ENCODE results near the gene TNRC18.
"Not testable (repeated sequence)": the region's sequence is repeated elsewhere in the genome, so short reads cannot be mapped to it uniquely, and the experiment has no call there.

Gene TNRC18

DNA sequence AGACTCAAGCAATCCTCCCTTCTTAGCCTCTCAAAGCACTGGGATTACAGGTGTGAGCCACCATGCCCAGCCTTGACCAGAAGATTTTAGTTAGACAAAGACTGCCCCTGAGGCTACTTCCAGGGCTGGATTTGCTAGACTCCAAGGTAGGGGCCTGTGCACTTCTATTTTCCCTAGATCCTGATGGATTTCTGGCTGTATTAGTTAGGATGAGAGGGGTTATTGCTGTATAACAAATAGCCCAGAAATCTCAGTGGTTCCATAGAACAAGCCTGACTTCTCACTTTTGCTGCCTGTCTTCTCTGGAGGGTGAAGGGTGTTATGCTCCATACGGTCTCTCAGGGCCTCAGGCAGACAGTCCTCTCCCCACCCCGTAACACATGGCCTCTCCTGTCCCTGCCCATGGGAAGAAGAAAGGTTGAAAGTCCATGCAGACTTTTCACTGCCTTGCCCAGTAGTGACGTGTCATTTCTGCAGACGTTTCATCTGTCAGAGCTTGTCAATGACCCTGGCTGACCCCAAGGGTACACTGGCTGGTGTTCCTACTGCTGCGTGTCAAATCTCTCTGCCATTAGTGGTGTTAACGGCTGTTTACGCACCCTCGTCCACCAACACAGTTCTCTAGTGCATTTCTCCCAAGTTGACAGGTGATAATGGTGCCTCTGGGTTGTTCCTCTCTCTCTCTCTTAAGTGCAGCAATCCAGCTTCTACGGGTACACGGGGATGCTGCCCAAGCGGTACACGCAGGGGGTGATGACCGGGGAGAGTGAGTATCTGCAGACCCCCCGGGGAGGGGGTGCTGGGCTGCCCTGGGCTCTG is 129.3 kb downstream of the TNRC18 start:
- Histone ChIP-seq H3K4me3 (ENCODE audit: insufficient read depth, low read depth, low read length) (no peak overlapping the region), H3K36me3 (ENCODE audit: control insufficient read depth, insufficient read depth, low read length) (no peaks in the 10 kb centered on the region), H3K27me3 (ENCODE audit: control insufficient read depth, insufficient read depth, low read length, poor library complexity, severe bottlenecking) (no peaks in the 10 kb centered on the region), H3K9me3 (ENCODE audit: control insufficient read depth, low read length) (no peaks in the 10 kb centered on the region), H3K27ac (ENCODE audit: insufficient read depth, low read depth, low read length, poor library complexity, severe bottlenecking) (no peak overlapping the region), H3K4me1 (ENCODE audit: control insufficient read depth, insufficient read depth, low read length) (no peaks in the 10 kb centered on the region)
- 94 to 95% methylated on average over 14 of the region's 14 CpGs for WGBS, 2 experiments

DNA sequence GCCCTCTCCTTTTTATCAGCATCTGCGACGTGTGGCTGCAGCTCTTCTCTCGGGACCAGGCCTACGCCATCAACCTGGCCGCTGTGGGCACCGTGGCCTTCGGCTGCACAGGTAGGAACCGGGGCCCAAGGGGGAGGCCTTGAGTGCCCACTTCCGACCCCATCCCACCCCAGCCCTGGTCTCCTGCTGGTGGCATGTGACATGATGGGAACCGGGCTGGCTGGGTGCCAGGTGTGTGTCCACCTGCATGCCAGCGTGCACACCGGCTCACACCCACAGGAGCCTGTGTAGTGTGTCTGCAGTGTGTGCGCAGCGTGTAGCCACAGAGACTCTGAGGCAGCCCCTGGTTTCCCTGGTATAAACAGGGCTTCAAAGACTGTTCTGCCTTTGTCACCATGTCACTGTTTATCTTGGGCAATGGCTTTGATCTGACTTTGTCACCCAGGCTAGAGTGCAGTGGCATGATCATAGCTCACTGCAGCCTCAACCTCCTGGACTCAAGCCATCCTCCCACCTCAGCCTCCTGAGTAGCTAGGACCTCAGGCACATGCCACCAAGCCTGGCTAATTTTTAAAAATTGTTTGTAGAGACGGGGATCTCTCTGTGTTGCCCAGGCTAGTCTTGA is 131.8 kb downstream of the TNRC18 start:
- WGBS, 2 experiments, result 87 to 89% methylated on average over 15 of the region's 15 CpGs
- H3K36me3 ChIP-seq (ENCODE audit: control insufficient read depth, insufficient read depth, low read length); H3K27me3 ChIP-seq (ENCODE audit: control insufficient read depth, insufficient read depth, low read length, poor library complexity, severe bottlenecking); H3K9me3 ChIP-seq (ENCODE audit: control insufficient read depth, low read length); H3K4me3 ChIP-seq (ENCODE audit: insufficient read depth, low read depth, low read length); H3K4me1 ChIP-seq (ENCODE audit: control insufficient read depth, insufficient read depth, low read length); H3K27ac ChIP-seq (ENCODE audit: insufficient read depth, low read depth, low read length, poor library complexity, severe bottlenecking): not testable (repeated sequence)

DNA sequence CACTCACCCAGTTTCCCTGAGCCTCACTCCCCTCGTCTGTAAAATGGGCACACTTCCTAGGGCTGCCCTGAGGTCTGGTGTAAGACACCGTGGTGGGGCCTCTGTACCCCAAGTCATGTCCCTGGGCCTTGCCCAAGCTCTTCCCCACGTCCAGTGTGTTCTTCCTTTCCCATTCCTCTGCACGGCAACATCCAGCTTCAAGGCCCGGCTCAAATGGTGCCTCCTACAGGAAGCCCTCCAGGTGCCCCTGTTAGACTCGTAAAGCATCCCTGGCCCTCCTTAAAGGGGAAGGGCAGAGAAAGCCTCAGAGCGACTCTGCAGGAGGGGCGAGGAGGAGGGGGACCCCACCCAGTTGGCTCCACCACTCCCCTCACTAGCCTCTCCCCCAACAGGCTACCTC is 132.3 kb downstream of the TNRC18 start:
- H3K27me3 ChIP-seq (ENCODE audit: control insufficient read depth, insufficient read depth, low read length, poor library complexity, severe bottlenecking), result no peaks in the 10 kb centered on the region
- WGBS, 2 experiments, result 89 to 93% methylated on average over 8 of the region's 8 CpGs
- H3K27ac ChIP-seq (ENCODE audit: insufficient read depth, low read depth, low read length, poor library complexity, severe bottlenecking), result no peak overlapping the region
- no peak overlapping the region for H3K4me3 ChIP-seq (ENCODE audit: insufficient read depth, low read depth, low read length)
- H3K4me1 ChIP-seq (ENCODE audit: control insufficient read depth, insufficient read depth, low read length), result no peaks in the 10 kb centered on the region
- H3K9me3 ChIP-seq (ENCODE audit: control insufficient read depth, low read length), result no peaks in the 10 kb centered on the region
- no peaks in the 10 kb centered on the region for H3K36me3 ChIP-seq (ENCODE audit: control insufficient read depth, insufficient read depth, low read length)

DNA sequence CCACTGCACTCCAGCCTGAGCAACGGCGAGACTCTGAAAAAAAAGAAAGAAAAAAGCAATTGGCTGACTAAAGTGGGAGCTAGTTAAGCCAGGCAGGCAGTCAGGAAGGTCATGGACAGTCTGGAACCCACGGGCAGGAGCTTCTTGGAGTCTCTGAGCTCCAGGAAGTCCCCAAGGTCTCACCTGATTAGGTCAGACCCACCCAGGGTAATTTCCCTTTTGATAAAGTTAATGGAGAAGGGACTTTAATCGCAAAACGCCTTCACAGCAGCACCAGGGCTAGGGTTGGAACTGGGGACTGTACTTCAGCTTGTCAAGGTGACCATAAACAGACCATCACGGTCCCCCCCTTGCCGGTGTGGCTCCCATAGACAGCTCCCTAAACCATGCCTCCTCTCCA is 134.3 kb downstream of the TNRC18 start:
- Histone ChIP-seq H3K36me3 (ENCODE audit: control insufficient read depth, insufficient read depth, low read length) (no peaks in the 10 kb centered on the region), H3K27ac (ENCODE audit: insufficient read depth, low read depth, low read length, poor library complexity, severe bottlenecking) (no peak overlapping the region), H3K4me3 (ENCODE audit: insufficient read depth, low read depth, low read length) (no peak overlapping the region), H3K4me1 (ENCODE audit: control insufficient read depth, insufficient read depth, low read length) (no peaks in the 10 kb centered on the region), H3K9me3 (ENCODE audit: control insufficient read depth, low read length) (no peaks in the 10 kb centered on the region), H3K27me3 (ENCODE audit: control insufficient read depth, insufficient read depth, low read length, poor library complexity, severe bottlenecking) (peaks cover under 1% of the 10 kb centered on the region)
- WGBS, 2 experiments, result 92 to 96% methylated on average over 7 of the region's 7 CpGs

DNA sequence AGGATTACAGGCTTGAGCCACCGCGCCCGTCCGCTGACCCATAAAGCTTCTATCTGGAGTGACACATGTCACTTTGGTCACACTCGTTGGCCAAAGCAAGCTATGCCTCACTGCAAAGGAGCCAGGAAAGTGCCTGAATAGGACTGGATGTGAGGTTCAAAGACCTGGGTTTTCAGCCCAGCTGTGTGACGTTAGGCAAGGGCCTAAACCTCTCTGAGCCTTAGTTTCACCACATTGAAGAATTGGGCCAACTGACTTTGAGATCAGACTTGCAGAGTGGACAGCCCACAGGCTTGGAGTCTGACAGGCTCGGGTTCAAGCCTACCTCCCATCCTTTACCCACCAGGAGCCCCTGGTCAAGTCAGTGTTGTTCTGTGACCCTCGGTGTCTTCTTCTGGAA is 135.1 kb downstream of the TNRC18 start:
- H3K4me1 ChIP-seq (ENCODE audit: control insufficient read depth, insufficient read depth, low read length); H3K27me3 ChIP-seq (ENCODE audit: control insufficient read depth, insufficient read depth, low read length, poor library complexity, severe bottlenecking); H3K4me3 ChIP-seq (ENCODE audit: insufficient read depth, low read depth, low read length); H3K9me3 ChIP-seq (ENCODE audit: control insufficient read depth, low read length); H3K27ac ChIP-seq (ENCODE audit: insufficient read depth, low read depth, low read length, poor library complexity, severe bottlenecking); H3K36me3 ChIP-seq (ENCODE audit: control insufficient read depth, insufficient read depth, low read length): not testable (repeated sequence)
- 96 to 97% methylated on average over 8 of the region's 8 CpGs for WGBS, 2 experiments

DNA sequence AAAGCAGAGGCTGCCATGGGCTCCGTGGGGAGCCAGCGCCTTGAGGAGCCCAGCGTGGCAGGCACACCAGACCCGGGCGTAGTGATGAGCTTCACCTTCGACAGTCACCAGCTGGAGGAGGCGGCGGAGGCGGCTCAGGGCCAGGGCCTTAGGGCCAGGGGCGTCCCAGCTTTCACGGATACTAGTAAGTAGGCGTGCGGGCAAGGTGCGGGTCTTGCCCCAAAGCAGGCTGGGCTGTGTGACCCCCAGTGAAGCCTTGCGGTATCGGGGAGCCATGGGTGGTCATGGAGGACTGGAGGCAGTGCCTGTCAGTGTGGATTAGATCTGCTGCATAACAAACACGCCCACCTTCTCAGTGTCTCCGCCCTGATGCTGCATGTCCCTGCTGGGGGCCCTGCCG is 135.8 kb downstream of the TNRC18 start:
- no peak overlapping the region for H3K4me3 ChIP-seq (ENCODE audit: insufficient read depth, low read depth, low read length)
- H3K27me3 ChIP-seq (ENCODE audit: control insufficient read depth, insufficient read depth, low read length, poor library complexity, severe bottlenecking), result peaks cover 4% of the 10 kb centered on the region
- no peaks in the 10 kb centered on the region for H3K4me1 ChIP-seq (ENCODE audit: control insufficient read depth, insufficient read depth, low read length)
- WGBS, 2 experiments, result 95 to 96% methylated on average over 19 of the region's 19 CpGs
- H3K9me3 ChIP-seq (ENCODE audit: control insufficient read depth, low read length), result no peaks in the 10 kb centered on the region
- no peaks in the 10 kb centered on the region for H3K36me3 ChIP-seq (ENCODE audit: control insufficient read depth, insufficient read depth, low read length)
- H3K27ac ChIP-seq (ENCODE audit: insufficient read depth, low read depth, low read length, poor library complexity, severe bottlenecking), result no peak overlapping the region

DNA sequence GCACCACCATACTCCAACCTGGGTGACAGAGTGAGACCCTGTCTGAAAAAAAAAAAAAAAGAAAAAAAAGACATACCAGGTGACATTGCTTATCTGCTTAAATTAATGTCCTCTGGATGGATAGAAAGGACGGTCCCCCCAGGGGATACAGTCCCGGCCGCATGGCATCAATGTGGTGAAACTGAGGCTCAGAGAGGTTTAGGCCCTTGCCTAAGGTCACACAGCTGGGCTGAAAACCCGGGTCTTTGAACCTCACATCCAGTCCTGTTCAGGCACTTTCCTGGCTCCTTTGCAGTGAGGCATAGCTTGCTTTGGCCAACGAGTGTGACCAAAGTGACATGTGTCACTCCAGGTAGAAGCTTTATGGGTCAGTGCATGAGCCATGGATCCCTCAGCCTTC is 136.3 kb downstream of the TNRC18 start:
- H3K9me3 ChIP-seq (ENCODE audit: control insufficient read depth, low read length); H3K4me1 ChIP-seq (ENCODE audit: control insufficient read depth, insufficient read depth, low read length); H3K27me3 ChIP-seq (ENCODE audit: control insufficient read depth, insufficient read depth, low read length, poor library complexity, severe bottlenecking); H3K36me3 ChIP-seq (ENCODE audit: control insufficient read depth, insufficient read depth, low read length); H3K4me3 ChIP-seq (ENCODE audit: insufficient read depth, low read depth, low read length); H3K27ac ChIP-seq (ENCODE audit: insufficient read depth, low read depth, low read length, poor library complexity, severe bottlenecking): not testable (repeated sequence)
- 93 to 95% methylated on average over 5 of the region's 5 CpGs for WGBS, 2 experiments

DNA sequence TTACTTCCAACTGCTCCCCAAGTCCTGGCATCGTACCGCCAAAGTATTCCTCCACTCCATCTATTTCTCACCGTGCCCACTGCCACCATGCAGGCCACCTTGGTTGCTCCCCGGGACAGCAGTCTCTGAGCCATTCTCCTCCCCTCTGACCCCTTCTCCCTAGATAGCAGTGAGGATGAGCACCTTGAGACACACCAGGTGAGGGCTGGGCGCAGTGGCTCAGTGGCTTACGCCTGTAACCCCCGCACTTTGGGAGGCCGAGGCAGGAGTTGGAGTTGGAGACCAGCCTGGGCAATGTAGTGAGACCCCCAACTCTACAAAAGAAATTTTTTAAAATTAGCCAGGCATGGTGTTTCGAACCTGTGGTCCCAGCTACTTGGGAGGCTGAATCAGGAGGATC is 136.7 kb downstream of the TNRC18 start:
- H3K4me3 ChIP-seq (ENCODE audit: insufficient read depth, low read depth, low read length), result no peak overlapping the region
- H3K27ac ChIP-seq (ENCODE audit: insufficient read depth, low read depth, low read length, poor library complexity, severe bottlenecking), result no peak overlapping the region
- no peaks in the 10 kb centered on the region for H3K36me3 ChIP-seq (ENCODE audit: control insufficient read depth, insufficient read depth, low read length)
- H3K4me1 ChIP-seq (ENCODE audit: control insufficient read depth, insufficient read depth, low read length), result no peaks in the 10 kb centered on the region
- 81 to 82% methylated on average over 9 of the region's 9 CpGs for WGBS, 2 experiments
- H3K9me3 ChIP-seq (ENCODE audit: control insufficient read depth, low read length), result no peaks in the 10 kb centered on the region
- peaks cover 4% of the 10 kb centered on the region for H3K27me3 ChIP-seq (ENCODE audit: control insufficient read depth, insufficient read depth, low read length, poor library complexity, severe bottlenecking)

DNA sequence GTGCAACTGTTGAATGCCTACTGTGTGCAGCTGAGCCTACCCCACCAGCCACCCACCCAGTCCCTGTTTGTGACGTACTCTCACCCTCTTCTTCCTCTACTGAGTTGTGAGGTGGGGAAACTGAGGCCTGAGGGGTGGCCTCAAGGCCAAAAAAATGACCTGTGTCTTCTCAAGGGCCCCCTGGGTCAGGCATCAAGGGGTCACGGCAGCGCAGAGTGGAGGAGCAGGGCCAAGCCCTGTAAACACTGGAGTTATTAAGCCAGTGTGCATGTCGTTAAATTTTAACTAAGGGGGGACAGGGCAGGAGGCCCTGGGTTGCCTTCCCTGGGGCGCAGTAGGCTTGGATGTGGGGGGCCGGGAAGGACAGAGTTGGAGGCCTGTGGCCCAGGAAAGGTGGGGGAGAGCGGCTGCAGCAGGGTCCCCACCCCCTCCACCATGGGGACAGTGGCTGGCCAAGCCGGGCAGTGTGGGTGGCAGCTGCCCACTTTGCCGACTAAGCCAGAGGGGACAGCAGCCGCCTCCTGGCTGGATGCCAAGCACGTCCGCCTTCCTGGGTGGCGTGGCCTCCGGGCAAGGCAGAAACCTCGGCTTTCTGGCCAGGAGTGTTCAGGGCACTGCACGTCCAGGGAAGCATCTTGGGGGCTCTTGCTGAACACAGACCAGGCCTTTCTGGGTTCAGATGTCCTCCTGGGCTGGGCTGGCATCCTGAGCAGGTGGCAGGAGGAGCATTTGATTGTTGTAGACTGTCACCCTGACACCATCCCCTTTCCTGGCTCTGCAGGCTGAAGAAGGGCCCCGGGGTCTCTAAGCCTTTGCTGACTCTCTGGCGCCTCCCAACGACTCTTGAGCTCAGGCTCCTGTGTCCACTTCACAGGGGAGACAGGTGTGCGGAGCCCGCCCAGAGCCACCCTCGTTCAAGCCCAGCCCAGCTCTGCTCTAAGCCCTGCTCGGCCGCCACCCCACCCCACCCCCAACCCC is 139.0 kb downstream of the TNRC18 start:
- Histone ChIP-seq H3K4me1 (ENCODE audit: control insufficient read depth, insufficient read depth, low read length) (no peaks in the 10 kb centered on the region), H3K9me3 (ENCODE audit: control insufficient read depth, low read length) (no peaks in the 10 kb centered on the region), H3K4me3 (ENCODE audit: insufficient read depth, low read depth, low read length) (no peak overlapping the region), H3K27ac (ENCODE audit: insufficient read depth, low read depth, low read length, poor library complexity, severe bottlenecking) (no peak overlapping the region), H3K27me3 (ENCODE audit: control insufficient read depth, insufficient read depth, low read length, poor library complexity, severe bottlenecking) (peaks cover 4% of the 10 kb centered on the region), H3K36me3 (ENCODE audit: control insufficient read depth, insufficient read depth, low read length) (no peaks in the 10 kb centered on the region)
- 56 to 58% methylated on average over 23 to 24 of the region's 24 CpGs for WGBS, 2 experiments
